Left hindlimb (tissue), 1 donor: ENCODE data around the gene IRF8.
"Not testable (repeated sequence)": the region's sequence is repeated elsewhere in the genome, so short reads cannot be mapped to it uniquely, and the experiment has no call there.

ENCODE experiments used
- DNase-seq: peaks from one replicate; pipeline ENCODE4 v3.0.0-alpha.2; 2018

IRF8 gene

DNA sequence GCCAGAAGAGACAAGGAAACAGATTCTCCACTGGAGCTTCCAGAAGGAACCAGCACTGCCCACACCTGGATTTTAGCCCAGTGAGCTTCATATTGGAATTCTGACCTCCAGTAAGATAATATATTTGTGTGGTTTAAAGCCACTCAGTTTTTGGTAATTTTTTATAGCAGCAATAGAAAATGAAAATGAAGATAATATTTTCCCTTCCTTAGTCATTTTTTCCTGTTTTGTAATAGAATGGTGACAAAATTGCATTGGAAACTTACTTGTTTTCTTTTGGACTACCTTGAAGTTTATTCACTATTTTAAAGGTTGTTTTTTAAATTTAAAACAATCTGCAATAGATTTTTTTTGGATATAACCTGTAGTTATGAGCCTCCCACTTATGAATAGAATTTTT is 29.8 kb upstream of the IRF8 start:
- no peak for DNase-seq

- DNase-seq: no peak
Observed at GRCh38 chr16:85869785-85870558, 29.0 kb upstream of the IRF8 start.

- no peak for DNase-seq
Observed at GRCh38 chr16:85871756-85872155, 27.2 kb upstream of the IRF8 start.

- DNase-seq: no peak
Observed at GRCh38 chr16:85872734-85873133, 26.2 kb upstream of the IRF8 start.

DNA sequence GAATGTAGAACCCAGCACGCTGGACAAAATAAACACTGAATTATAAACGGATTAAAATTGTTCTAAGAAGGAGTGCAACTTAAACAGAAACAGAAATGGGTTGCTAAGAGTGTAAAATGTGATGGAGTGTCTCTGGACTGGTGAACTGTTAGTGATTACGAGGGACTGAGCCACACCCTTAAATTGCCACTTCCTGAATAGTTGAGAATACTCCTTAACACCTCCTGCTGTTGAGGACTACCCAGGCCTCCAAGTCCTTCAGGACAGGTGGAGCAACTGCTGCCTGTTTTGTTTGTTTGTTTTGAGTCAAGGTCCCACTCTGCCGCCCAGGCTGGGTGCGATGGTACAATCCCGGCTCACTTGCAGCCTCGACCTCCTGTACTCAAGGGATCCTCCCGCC is 25.8 kb upstream of the IRF8 start:
- DNase-seq: no peak

DNA sequence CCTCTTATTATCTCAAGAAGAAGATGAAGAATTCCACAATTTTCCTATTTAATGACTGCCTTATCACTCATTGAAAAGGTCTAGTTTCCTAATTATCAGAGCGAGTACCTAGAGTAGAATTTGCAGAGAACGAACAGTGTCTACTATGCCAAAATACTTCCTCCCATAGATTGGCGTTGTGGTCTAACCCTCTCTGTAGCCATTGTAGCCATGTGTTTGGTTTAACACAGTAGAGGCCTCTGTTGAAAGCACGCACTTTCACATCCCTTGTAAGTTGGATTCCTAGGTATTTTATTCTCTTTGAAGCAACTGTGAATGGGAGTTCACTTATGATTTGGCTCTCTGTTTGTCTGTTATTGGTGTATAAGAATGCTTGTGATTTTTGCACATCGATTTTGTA is 24.9 kb upstream of the IRF8 start:
- not testable (repeated sequence) for DNase-seq

DNA sequence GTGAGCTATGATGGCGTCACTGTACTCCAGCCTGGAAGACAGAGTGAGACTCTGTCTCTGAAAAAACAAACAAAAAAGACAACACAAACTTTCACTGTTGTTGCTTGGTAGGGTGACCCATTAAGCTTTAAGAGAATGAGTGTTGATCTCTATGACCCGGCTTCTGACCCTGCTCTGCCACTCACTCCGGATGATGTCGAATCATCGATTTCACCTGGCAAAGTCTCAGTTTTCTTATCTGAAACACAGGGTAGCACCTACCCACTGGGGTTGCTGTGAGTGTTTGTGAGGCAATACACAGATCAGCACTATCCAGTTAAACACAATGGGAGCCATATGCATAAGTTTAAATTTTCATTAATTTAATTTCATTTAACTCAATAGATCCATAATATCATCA is 20.6 kb upstream of the IRF8 start:
- no peak for DNase-seq

- DNase-seq: no peak
Observed at GRCh38 chr16:85878875-85879274, 20.1 kb upstream of the IRF8 start.

GRCh38 chr16:85879549-85879948 is 19.4 kb upstream of the IRF8 start:
- DNase-seq: no peak

DNA sequence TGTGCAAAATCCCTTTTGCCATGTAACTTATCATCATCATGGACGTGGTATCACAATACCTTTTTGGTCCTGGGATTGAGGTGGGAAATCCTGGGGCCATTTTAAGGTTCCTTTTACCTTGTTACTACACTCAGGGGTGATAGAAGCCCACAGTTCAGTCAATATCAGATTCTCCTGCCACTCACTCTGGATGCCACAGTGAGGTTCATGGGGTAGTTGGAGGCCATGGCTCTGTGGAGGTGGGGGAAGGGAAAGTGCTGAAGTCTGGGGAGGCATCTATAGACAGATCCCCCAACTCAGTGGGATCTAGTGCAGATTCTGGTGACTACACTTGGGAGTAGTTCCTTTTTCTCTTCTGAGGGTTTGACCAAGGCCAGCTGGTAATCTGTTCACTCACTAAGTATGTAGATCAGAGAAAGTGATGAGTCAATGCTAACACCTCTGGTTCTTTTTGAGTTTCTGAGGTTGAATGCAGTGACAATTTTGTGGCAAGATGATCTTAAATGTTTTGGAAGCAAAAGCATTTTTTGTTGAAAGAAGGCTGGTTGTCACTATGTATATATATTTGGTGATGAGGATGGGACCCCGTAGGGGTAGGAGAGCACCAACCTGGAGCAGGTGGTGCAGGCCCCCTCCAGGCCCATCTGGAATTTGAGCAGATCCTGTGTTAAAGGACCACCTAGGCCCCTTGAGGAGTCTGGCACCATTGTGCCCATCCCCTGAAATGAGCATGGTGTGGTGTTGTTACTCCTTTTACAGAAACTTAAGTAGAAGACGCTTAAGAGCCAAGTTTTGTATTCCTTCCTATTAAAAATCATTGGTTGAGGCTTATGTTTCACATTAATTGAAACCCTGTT is 18.8 kb upstream of the IRF8 start:
- DNase-seq: no peak

GRCh38 chr16:85880861-85881260 is 18.1 kb upstream of the IRF8 start:
- no peak for DNase-seq

GRCh38 chr16:85881436-85881835 is 17.5 kb upstream of the IRF8 start:
- DNase-seq: no peak

DNA sequence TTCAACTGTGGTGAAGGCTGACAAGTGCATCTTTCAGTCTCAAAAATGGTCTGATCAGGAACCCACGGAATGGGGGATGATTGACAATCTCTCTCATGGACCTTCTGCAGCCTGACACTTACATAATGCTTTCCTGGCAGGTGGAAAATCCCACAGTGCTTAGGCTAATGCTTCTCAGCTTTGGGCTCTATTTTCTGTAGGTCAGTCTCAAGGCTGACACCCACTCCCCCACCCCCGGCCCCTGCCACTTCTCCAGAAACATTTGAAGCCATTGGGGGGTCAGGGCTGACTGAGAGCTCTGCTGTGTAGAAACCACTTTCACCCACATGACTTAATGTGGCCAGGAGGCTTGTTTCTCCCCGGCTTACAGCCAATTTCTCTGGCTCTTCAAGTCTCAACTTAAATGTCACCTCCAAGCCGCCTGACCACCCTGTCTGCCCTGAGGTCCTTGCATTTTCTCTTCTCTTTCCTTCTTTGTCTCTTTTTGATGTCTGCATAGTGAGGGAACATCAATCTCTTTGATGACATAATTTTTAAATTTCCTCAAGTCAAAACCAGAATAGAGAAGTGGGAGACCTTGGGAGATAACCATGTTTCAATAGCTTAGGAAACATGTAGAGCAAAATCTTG is 16.7 kb upstream of the IRF8 start:
- no peak for DNase-seq

DNA sequence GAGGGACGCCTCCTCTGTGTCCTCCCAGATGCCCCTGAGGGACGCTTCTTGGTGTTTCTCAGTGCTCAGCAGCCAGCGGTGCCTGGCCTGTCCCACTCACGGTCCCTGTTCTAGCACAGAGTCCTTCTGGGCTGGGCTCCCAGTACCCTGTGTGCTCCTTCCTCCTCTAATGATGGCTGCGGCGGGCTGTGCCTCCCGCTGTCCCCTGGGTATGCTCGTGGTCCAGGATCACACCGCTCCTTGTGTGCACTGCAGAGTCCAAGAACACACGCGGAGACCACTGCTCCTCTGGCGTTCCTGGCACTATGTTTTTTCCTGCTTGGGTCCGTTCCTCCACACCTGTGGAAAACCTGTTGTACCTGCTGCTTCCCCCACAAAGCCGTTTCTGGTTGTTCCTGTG is 15.1 kb upstream of the IRF8 start:
- no peak for DNase-seq

DNA sequence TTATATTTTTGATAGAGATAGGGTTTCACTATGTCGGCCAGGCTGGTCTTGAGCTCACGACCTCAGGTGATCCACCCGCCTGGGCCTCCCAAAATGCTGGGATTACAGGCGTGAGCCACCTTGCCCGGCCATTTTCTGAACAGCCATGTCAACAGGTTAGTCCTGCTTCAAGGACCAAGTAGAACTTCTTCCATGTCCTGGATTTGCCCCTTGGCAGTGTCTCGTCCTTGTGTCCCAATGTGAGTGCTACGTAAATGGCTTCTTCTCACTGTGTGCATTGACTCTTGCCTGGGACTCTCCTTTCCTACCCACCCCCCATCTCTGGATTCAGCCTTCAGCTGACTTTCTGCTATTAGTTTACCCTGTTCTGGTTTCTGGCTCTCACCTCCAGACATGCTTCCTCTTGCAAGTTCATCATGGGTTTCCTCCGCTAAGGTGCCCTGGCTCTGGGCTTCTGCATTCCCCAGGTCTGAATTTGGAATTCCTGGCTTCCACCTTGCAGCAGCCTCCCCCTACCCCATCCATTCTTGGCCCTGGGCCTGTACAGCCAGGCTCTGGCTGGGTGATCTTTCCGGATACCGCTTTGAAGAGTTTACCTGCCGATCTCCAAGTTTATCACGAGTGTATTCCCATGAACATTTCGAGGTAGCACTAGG is 14.0 kb upstream of the IRF8 start:
- DNase-seq: no peak

- DNase-seq: no peak
Observed at GRCh38 chr16:85885537-85885936, 13.4 kb upstream of the IRF8 start.

- no peak for DNase-seq
Observed at GRCh38 chr16:85888405-85889331, 10.3 kb upstream of the IRF8 start.

DNA sequence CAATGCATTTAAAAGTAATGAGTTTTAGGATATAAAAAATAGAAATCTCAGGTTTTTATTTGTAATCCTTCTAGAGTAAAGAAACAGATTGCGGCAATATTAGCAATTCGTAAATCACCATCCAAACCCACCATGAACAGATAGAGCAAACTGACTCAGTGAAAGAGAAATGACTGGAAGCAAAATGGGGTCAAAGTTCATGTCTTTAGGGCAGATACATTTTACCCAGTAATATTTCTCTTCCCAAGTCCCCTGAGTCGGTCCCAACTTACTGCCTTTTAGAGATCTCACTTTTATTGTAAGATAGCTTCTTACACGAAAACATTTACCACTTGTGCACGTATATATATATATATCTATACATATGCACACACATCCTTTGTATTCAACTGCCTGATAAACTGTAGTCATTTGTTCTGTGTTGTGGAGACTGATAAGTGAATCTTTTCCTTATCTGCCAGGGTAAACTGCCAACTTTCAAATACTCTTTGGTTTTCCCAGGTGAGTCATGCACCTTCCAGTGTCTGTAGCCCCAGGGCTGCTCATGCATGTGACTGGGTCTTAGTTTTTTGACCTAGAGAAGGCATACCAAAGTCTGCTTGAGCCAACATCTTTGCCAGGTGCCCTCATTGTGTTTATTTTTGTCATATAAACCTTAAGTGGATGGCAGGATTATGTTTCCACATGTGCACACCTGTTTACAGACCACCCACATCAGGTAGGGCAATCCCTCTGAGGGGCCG is 7.8 kb upstream of the IRF8 start:
- DNase-seq: no peak

- no peak for DNase-seq
Observed at GRCh38 chr16:85891776-85892166, 7.2 kb upstream of the IRF8 start.

- no peak for DNase-seq
Observed at GRCh38 chr16:85892760-85893159, 6.2 kb upstream of the IRF8 start.

DNA sequence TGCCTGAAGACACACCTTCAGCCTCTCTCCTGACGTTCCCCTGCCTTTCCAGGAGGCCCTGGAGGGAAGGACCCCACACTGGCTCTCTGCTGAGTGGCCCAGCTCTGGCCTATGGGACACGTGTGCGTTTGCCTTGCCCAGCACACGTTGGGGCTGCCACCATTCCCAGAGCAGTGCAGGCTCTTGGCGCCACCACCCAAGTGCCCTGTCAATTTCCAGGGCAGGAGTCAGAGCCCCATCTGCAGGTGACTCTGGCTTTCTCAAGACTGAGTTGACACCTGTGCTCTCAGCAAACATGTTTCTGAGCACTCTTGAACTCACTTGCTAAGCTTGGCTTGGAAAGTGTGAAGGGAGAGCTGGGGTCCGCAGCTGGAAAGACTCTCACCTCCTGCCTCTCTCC is 4.7 kb upstream of the IRF8 start:
- DNase-seq: no peak
